ENCODE data around the gene EMX1.
A peak's percentile ranks its signal among the peaks of the same experiment; 100 is the strongest.

The EMX1 gene

GRCh38 chr2:72917138-72917876, at the start of gene EMX1:
TSS of gene EMX1 (plus strand) at chr2:72917519. CDS start at chr2:72917853, 334 bp downstream.
- peak; percentile 83 for DNase-seq

GRCh38 chr2:72871060-72871459, 46.3 kb upstream of the EMX1 start:
- DNase-seq: no peak

- no peak for DNase-seq
These were observed 45.4 kb upstream of the EMX1 start for GRCh38 chr2:72871880-72872279.

GRCh38 chr2:72883356-72883962, 33.9 kb upstream of the EMX1 start:
- peak; percentile 44 for DNase-seq

- no peak for DNase-seq
These were observed 30.8 kb upstream of the EMX1 start for GRCh38 chr2:72886505-72887031.

GRCh38 chr2:72887032-72887739, 30.1 kb upstream of the EMX1 start, which contains the start of gene SPR:
TSS of gene SPR (plus strand) at chr2:72887408. CDS start at chr2:72887433, 25 bp downstream.
- DNase-seq: peak; percentile 74

GRCh38 chr2:72887740-72888437, 29.4 kb upstream of the EMX1 start:
- DNase-seq: peak; percentile 74

GRCh38 chr2:72888438-72889202, 28.7 kb upstream of the EMX1 start:
- no peak for DNase-seq

GRCh38 chr2:72889991-72890390, 27.3 kb upstream of the EMX1 start:
- DNase-seq: no peak

- DNase-seq: no peak
These were observed 26.1 kb upstream of the EMX1 start for GRCh38 chr2:72891091-72891818.

- DNase-seq: peak; percentile 85
These were observed 24.7 kb upstream of the EMX1 start for GRCh38 chr2:72892506-72893173.

- DNase-seq: peak; percentile 69
These were observed 23.6 kb upstream of the EMX1 start for GRCh38 chr2:72893594-72894319.

- DNase-seq: no peak
These were observed 22.8 kb upstream of the EMX1 start for GRCh38 chr2:72894514-72894913.

- DNase-seq: no peak
These were observed 22.2 kb upstream of the EMX1 start for GRCh38 chr2:72895154-72895553.

- no peak for DNase-seq
These were observed 21.5 kb upstream of the EMX1 start for GRCh38 chr2:72895759-72896281.

GRCh38 chr2:72896446-72896845, 20.9 kb upstream of the EMX1 start:
- DNase-seq: no peak

GRCh38 chr2:72897785-72898584, 19.3 kb upstream of the EMX1 start:
- DNase-seq: no peak

- no peak for DNase-seq
These were observed 18.8 kb upstream of the EMX1 start for GRCh38 chr2:72898585-72898906.

- DNase-seq: no peak
These were observed 17.0 kb upstream of the EMX1 start for GRCh38 chr2:72900191-72900825.
